T-helper 17 cell (primary cell): ENCODE data around the gene NLK. TPM values are rescaled to one million over a fixed set of nuclear protein-coding genes. Genes with fewer than 3 reads are reported as not detected.
"Not testable (repeated sequence)": the region's sequence is repeated elsewhere in the genome, so short reads cannot be mapped to it uniquely, and the experiment has no call there.

Source experiments
- ATAC-seq: fragments of 150-1000 bp; cut with Tn5 transposase; 2 replicates; pipeline ENCODE4 v1.10.0; 2021; ENCODE audit warnings: mild to moderate bottlenecking, moderate library complexity
- DNase-seq, 3 donors: peaks; one replicate each; pipeline versions ENCODE4 v3.0.0 to v3.0.0-alpha.2; 2020 to 2021
- H3K9me3 ChIP-seq: one replicate; pipeline ENCODE4 v1.7.0; 2013; ENCODE audit warnings: low read length, mild to moderate bottlenecking; ENCODE audit not compliant: control insufficient read depth, poor library complexity, severe bottlenecking
- H3K27ac Mint-ChIP-seq: one replicate; pipeline ENCODE4 v1.8.0; 2022; ENCODE audit warnings: mild to moderate bottlenecking, moderate library complexity, mixed read lengths
- H3K27me3 Mint-ChIP-seq: one replicate; pipeline ENCODE4 v1.8.0; 2022; ENCODE audit warnings: mixed read lengths
- H3K36me3 Mint-ChIP-seq: one replicate; pipeline ENCODE4 v1.8.0; 2022; ENCODE audit warnings: low read depth, mixed read lengths
- H3K4me1 Mint-ChIP-seq: one replicate; pipeline ENCODE4 v1.8.0; 2022; ENCODE audit warnings: mild to moderate bottlenecking, mixed read lengths
- H3K4me3 Mint-ChIP-seq: one replicate; pipeline ENCODE4 v1.8.0; 2022; ENCODE audit warnings: mild to moderate bottlenecking, moderate library complexity, mixed read lengths
- total RNA-seq, 4 donors: library from RNA in 2 of 4; stranded (reverse) in 2 of 4; gene quantifications; one replicate each; pipeline ENCODE4 v1.2.3 and lab custom pipeline; 2022 to 2026

The NLK gene
- total RNA-seq, 2 donors from 2014 or later: 12.3 to 15.1 TPM

DNA sequence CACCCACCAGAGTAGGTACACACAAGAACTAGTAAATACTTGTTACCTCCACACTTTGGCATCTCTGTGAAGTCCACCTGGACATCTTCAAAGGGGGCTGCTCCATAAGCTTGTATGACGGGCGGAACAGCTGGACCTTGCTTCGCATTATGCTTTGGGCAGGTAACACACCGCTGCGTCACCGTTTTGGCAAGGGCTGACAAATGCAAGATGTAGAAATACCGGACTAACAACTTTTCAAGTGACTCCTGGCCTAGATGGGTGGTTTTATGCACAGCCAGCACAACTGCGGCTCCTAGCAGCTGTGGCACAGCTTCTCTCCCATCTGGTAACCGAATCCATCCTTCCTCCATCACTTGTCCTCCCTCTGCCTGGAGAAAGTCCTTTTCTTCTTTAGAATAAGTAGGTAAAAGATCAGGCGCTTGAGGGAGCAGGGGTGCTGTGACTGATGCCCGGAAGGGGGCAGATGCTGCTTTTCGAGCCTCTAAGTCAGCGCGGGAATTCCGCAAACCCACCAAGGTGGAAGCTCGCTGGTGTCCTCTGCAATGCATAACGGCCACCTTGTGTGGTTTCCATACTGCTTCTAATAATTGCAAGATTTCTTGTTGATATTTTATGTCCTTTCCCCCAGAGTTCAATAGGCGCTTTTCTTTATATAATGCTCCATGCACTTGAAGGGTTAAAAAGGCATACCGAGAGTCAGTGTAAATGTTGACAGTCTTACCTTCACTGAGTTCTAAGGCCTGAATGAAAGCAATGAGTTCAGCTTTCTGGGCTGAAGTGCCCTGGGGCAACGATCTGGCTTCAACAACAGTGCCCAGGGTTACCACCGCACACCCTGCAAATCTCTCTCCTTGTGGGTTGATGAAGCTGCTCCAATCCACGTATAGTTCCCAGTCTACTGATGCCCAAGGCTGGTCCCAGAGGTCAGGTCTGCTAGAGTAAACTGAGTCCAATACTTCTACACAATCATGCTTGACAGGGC, 191.7 kb downstream of the NLK start:
- not testable (repeated sequence) for H3K36me3 Mint-ChIP-seq, H3K4me1 Mint-ChIP-seq, ATAC-seq, H3K4me3 Mint-ChIP-seq, DNase-seq, H3K9me3 ChIP-seq, H3K27ac Mint-ChIP-seq
- peaks cover 51% of the 10 kb centered on the region for H3K27me3 Mint-ChIP-seq

GRCh38 chr17:28235066-28235700, 192.7 kb downstream of the NLK start:
- not testable (repeated sequence) for DNase-seq, H3K4me1 Mint-ChIP-seq, ATAC-seq, H3K27ac Mint-ChIP-seq, H3K4me3 Mint-ChIP-seq, H3K36me3 Mint-ChIP-seq, H3K9me3 ChIP-seq
- H3K27me3 Mint-ChIP-seq: peaks cover 41% of the 10 kb centered on the region

DNA sequence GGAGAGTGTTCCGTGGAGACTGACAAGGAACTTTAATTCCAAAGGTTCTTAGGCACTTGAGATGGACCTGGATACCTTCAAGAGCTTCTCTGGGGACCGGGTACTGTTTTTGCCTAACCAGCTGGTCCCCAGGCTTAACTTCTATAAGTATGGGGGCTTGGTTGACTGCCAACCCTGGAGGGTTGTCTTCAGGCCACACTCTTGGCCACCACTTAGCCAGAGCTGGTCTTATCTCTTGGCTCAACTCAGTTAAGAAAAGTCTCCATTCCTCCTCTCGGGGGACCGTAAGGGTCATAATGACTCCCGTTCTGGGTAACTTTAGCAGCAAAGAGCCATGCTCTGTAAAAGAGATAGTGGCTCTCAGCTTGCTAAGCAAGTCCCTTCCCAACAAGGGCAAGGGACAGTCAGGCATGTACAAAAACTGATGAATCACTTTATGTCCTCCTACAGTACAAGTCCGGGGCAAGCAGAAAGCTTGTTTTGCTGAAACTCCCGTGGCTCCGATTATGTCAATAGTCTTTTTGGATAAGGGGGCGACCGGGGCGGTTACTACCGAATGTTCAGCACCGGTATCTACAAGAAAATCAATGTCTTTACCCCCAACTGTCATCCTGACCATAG, 193.7 kb downstream of the NLK start:
- not testable (repeated sequence) for H3K36me3 Mint-ChIP-seq, ATAC-seq, H3K27ac Mint-ChIP-seq, DNase-seq, H3K4me3 Mint-ChIP-seq, H3K4me1 Mint-ChIP-seq, H3K9me3 ChIP-seq
- peaks cover 32% of the 10 kb centered on the region for H3K27me3 Mint-ChIP-seq

DNA sequence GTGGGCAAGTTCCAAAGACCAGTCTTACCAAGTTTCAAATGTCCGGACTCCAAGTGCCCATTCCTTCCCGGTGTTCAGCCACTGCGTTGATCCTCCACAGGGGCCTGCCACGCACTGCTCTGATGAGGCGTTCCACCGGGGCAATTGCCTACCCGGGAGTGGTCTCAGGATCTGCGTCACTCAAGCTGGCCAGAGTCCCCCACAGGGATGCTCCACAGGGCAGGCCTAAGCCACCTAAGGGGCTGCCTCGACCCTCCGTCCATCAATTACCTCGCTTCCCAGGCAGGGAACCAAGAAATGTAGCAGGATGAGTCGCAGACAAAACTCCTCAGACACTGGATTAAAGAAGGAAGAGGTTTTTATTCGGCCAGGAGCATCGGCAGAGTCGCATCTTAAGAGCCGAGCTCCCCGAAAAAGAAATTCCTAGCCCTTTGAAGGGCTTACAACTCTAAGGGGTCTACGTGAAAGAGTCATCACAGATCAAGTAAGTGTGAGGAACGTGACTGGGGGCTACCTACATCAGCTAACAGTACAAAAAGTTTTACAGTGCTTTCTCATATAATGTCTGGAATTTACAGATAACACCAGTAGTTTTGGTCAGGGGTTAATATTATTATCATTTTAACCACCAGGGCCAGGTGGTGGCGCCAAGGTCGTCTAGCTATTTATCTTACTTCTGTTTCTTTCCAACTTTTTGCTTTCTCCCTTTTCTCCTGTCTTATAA, 196.2 kb downstream of the NLK start:
- not testable (repeated sequence) for H3K4me3 Mint-ChIP-seq, ATAC-seq, H3K4me1 Mint-ChIP-seq, H3K36me3 Mint-ChIP-seq, DNase-seq, H3K27ac Mint-ChIP-seq, H3K9me3 ChIP-seq
- H3K27me3 Mint-ChIP-seq: peaks cover 45% of the 10 kb centered on the region

- H3K4me3 Mint-ChIP-seq: no peak overlapping the region
- no peaks in the 10 kb centered on the region for H3K9me3 ChIP-seq
- H3K36me3 Mint-ChIP-seq: no peaks in the 10 kb centered on the region
- ATAC-seq (no peak), DNase-seq (no peak)
- no peak overlapping the region for H3K27ac Mint-ChIP-seq
- H3K4me1 Mint-ChIP-seq: peaks cover 5% of the 10 kb centered on the region
- H3K27me3 Mint-ChIP-seq: peaks cover 44% of the 10 kb centered on the region
These were observed 196.8 kb downstream of the NLK start for GRCh38 chr17:28239271-28239624.

DNA sequence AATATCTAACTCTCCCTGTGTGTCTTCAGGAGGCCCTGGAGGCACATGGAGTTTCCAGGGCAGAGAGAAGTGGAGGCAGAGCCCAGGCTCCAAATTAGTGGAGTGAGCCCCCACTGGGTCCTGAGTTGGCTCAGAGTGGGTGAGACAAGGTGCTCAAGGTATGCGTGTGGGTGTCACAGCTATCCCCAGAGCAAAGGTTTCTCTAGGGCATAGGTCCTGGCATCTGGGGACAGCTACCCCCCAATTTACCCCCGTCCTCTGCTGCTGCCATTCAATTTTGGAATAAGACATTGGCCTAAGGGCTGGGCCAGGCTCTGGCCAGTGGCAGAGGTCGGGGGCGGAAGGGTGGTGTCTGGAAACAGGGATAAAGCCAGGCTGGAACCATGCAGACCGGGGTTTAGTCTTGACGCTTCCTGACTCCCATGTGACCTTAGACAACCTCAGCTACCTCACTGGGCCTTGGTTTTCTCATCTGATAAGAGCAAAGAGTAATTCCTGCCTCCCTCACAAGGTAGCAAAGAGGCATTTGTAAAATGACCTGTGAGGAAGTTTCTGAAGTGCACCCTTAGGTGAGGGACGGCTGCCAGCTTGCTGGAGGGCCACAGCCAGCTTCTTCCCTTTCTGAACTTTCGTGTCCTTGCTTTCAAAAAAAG, 198.3 kb downstream of the NLK start:
- Mint-ChIP-seq H3K36me3 (no peaks in the 10 kb centered on the region), H3K4me1 (peaks cover 5% of the 10 kb centered on the region), H3K27me3 (peaks cover 37% of the 10 kb centered on the region), H3K4me3 (no peak overlapping the region), H3K27ac (no peak overlapping the region)
- DNase-seq (no peak), ATAC-seq (no peak)
- no peaks in the 10 kb centered on the region for H3K9me3 ChIP-seq

- H3K27ac Mint-ChIP-seq: no peak overlapping the region
- no peak overlapping the region for H3K4me3 Mint-ChIP-seq
- H3K4me1 Mint-ChIP-seq: peaks cover 10% of the 10 kb centered on the region
- ATAC-seq (no peak), DNase-seq (no peak)
- H3K27me3 Mint-ChIP-seq: peaks cover 38% of the 10 kb centered on the region
- H3K36me3 Mint-ChIP-seq: no peaks in the 10 kb centered on the region
- no peaks in the 10 kb centered on the region for H3K9me3 ChIP-seq
These were observed 200.3 kb downstream of the NLK start for GRCh38 chr17:28242791-28243190.

DNA sequence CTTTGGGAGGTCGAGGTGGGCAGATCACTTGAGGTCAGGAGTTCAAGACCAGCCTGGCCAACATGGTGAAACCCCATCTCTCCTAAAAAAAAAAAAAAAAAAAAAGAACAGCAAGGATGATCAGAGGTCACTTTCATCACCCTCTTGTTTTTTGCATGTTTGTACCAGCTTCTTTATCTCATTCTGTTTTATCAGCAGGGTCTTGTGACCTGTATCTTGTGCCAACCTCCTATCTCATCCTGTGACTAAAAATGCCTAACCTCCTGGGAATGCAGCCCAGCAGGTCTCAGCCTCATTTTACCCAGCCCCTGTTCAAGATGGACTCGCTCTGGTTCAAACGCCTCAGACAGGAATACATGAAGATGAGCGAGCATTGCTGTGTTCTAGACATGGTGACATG, 200.8 kb downstream of the NLK start:
- H3K27ac Mint-ChIP-seq, H3K9me3 ChIP-seq, H3K36me3 Mint-ChIP-seq, H3K4me3 Mint-ChIP-seq, H3K4me1 Mint-ChIP-seq, DNase-seq, ATAC-seq: not testable (repeated sequence)
- H3K27me3 Mint-ChIP-seq: peaks cover 33% of the 10 kb centered on the region

GRCh38 chr17:28244446-28244845, 202.0 kb downstream of the NLK start:
- no peak overlapping the region for H3K4me3 Mint-ChIP-seq
- peaks cover 26% of the 10 kb centered on the region for H3K27me3 Mint-ChIP-seq
- no peaks in the 10 kb centered on the region for H3K36me3 Mint-ChIP-seq
- H3K4me1 Mint-ChIP-seq: peaks cover 6% of the 10 kb centered on the region
- H3K27ac Mint-ChIP-seq: no peak overlapping the region
- DNase-seq (no peak), ATAC-seq (no peak)
- no peaks in the 10 kb centered on the region for H3K9me3 ChIP-seq

Other genes starting within 250 kb of the NLK start
- under 1 TPM in 1 of 2 donors, not detected in 1; 0.07 TPM for gene NOS2, start 242.1 kb upstream of the NLK start, total RNA-seq
- 10 to 100 TPM in 1 of 2 donors, 1 to 10 TPM in 1; 9.1 to 11.6 TPM for gene LYRM9, start 149.3 kb upstream of the NLK start, total RNA-seq